Fibroblast of lung (primary cell): ENCODE measurements around the gene NUDT4. TPM values are rescaled to one million over a fixed set of nuclear protein-coding genes. Genes with fewer than 3 reads are reported as not detected.
"Not testable (repeated sequence)": the region's sequence is repeated elsewhere in the genome, so short reads cannot be mapped to it uniquely, and the experiment has no call there.

Experiments used
- DNase-seq, 2 donors: peaks; one replicate each; pipeline versions ENCODE4 v3.0.0 to v3.0.0-alpha.2; 2010; ENCODE audit warnings: low read depth in 2 of 2
- H2AFZ ChIP-seq: 2 replicates; pipeline ENCODE4 v1.5.1; 2012; ENCODE audit warnings: low read length, control low read depth, inconsistent platforms
- H3K27ac ChIP-seq: 2 replicates; pipeline ENCODE4 v1.5.1; 2011; ENCODE audit warnings: low read length, control low read depth; ENCODE audit not compliant: insufficient read depth
- H3K27me3 ChIP-seq: 2 replicates; pipeline ENCODE4 v1.5.1; 2011; ENCODE audit warnings: mild to moderate bottlenecking, low read length; ENCODE audit not compliant: control insufficient read depth, insufficient read depth
- H3K36me3 ChIP-seq: 2 replicates; pipeline ENCODE4 v1.5.1; 2011; ENCODE audit warnings: low read length; ENCODE audit not compliant: control insufficient read depth, insufficient read depth
- H3K4me1 ChIP-seq: 2 replicates; pipeline ENCODE4 v1.5.1; 2011; ENCODE audit warnings: low read length; ENCODE audit not compliant: control insufficient read depth, insufficient read depth; ENCODE audit errors: extremely low read depth
- H3K4me2 ChIP-seq: 2 replicates; pipeline ENCODE4 v1.5.1; 2011; ENCODE audit warnings: low read length, control low read depth; ENCODE audit not compliant: insufficient read depth; ENCODE audit errors: extremely low read depth
- H3K4me3 ChIP-seq, 4 experiments: fragments of 200-600 bp in 1 of 4; sonication (generic) in 1 of 4; replicated peaks in 1 of 4; 2 replicates each; pipeline ENCODE4 v1.5.1; 2011 to 2016; ENCODE audit warnings: low read length in 4 of 4, low read depth in 3 of 4, mild to moderate bottlenecking in 3 of 4, control low read depth in 2 of 4, inconsistent platforms in 1 of 4, mixed read lengths in 1 of 4; ENCODE audit not compliant: insufficient read depth in 1 of 4; ENCODE audit errors: control extremely low read depth in 1 of 4
- H3K79me2 ChIP-seq: 2 replicates; pipeline ENCODE4 v1.5.1; 2012; ENCODE audit warnings: mild to moderate bottlenecking, low read length, inconsistent platforms; ENCODE audit not compliant: control insufficient read depth, insufficient read depth
- H3K9ac ChIP-seq: 2 replicates; pipeline ENCODE4 v1.5.1; 2011; ENCODE audit warnings: mild to moderate bottlenecking, low read length, control low read depth; ENCODE audit not compliant: insufficient read depth
- H3K9me3 ChIP-seq: 2 replicates; pipeline ENCODE4 v1.5.1; 2012; ENCODE audit warnings: low read depth, low read length; ENCODE audit not compliant: control insufficient read depth, insufficient read depth
- H4K20me1 ChIP-seq: 2 replicates; pipeline ENCODE4 v1.5.1; 2011; ENCODE audit warnings: low read length; ENCODE audit not compliant: control insufficient read depth, insufficient read depth; ENCODE audit errors: extremely low read depth
- CTCF ChIP-seq, 2 donors: IDR thresholded peaks in 1 of 2; conservative IDR thresholded peaks in 1 of 2; 1 replicate in 1 of 2; 2 replicates in 1 of 2; pipeline ENCODE4 v1.5.1; 2011 to 2012; ENCODE audit warnings: low read length in 2 of 2, control low read depth in 1 of 2, inconsistent platforms in 1 of 2, low read depth in 1 of 2, mild to moderate bottlenecking in 1 of 2
- EZH2 ChIP-seq: IDR thresholded peaks from 2 replicates; pipeline ENCODE4 v1.5.1; 2012; ENCODE audit warnings: low read length, control low read depth, mild to moderate bottlenecking; ENCODE audit errors: missing control alignments
- polyA plus RNA-seq, 2 donors: library from polyadenylated mRNA; depleted of rRNA in 1 of 2; stranded (reverse) in 1 of 2; unstranded in 1 of 2; fragments of >200 nt; gene quantifications; 2 replicates each; pipeline ENCODE4 v1.2.1, GENCODE V29; 2011 to 2012; ENCODE audit warnings: missing spikeins in 1 of 2
- total RNA-seq: library from RNA; depleted of rRNA; stranded (reverse); fragments of >200 nt; gene quantifications from 2 replicates; pipeline ENCODE4 v1.2.1, GENCODE V29; 2014

NUDT4 gene
- total and polyA plus RNA-seq, 2 donors (not counting 1 experiment from before 2014, with no cell fraction given) = 56.6 to 73.5 TPM

GRCh38 chr12:93380480-93381121 lies 2.9 kb downstream of the NUDT4 start:
- Histone ChIP-seq H3K27me3 (no peaks in the 10 kb centered on the region), H2AFZ (no peak overlapping the region), H3K36me3 (no peaks in the 10 kb centered on the region), H3K4me1 (peaks cover 4% of the 10 kb centered on the region), H3K9ac (no peak overlapping the region), H3K4me3 (peak overlapping the region; percentile 83 to 97 (median 94)), H3K4me2 (peak overlapping the region; percentile 77), H3K79me2 (peaks cover 71% of the 10 kb centered on the region), H3K9me3 (no peaks in the 10 kb centered on the region), H3K27ac (no peak overlapping the region), H4K20me1 (no peaks in the 10 kb centered on the region)
- TF ChIP-seq CTCF (conservative IDR thresholded peaks at IDR 0.05 in 1 of 2, IDR thresholded peaks at IDR 0.05 in 1 of 2; ENCODE audit: low read depth in 1 of 2, low read length in 2 of 2) (peak in 1 of 2 donors; percentile 25), EZH2 (no peak)
- DNase-seq = peak; percentile 59 to 62

GRCh38 chr12:93381161-93381975 lies 3.6 kb downstream of the NUDT4 start:
- peak overlapping the region; percentile 77 for H3K4me2 ChIP-seq
- no peaks in the 10 kb centered on the region for H3K36me3 ChIP-seq
- TF ChIP-seq EZH2 (no peak), CTCF (conservative IDR thresholded peaks at IDR 0.05 in 1 of 2, IDR thresholded peaks at IDR 0.05 in 1 of 2; ENCODE audit: low read depth in 1 of 2, low read length in 2 of 2) (no peak)
- peak; percentile 21 to 23 for DNase-seq
- no peak overlapping the region for H3K27ac ChIP-seq
- H2AFZ ChIP-seq = no peak overlapping the region
- H3K4me3 ChIP-seq = peak overlapping the region; percentile 27 to 97 (median 94)
- H3K9me3 ChIP-seq = no peaks in the 10 kb centered on the region
- no peaks in the 10 kb centered on the region for H3K27me3 ChIP-seq
- H3K4me1 ChIP-seq = peaks cover 4% of the 10 kb centered on the region
- H4K20me1 ChIP-seq = no peaks in the 10 kb centered on the region
- no peak overlapping the region for H3K9ac ChIP-seq
- H3K79me2 ChIP-seq = peaks cover 78% of the 10 kb centered on the region

GRCh38 chr12:93381976-93382437 lies 4.3 kb downstream of the NUDT4 start:
- DNase-seq, H3K9ac ChIP-seq, H3K9me3 ChIP-seq, H3K36me3 ChIP-seq, H2AFZ ChIP-seq, H4K20me1 ChIP-seq, H3K27me3 ChIP-seq, H3K27ac ChIP-seq, H3K4me1 ChIP-seq: not testable (repeated sequence)
- peaks cover 83% of the 10 kb centered on the region for H3K79me2 ChIP-seq
- peak overlapping the region in 3 of 4 experiments; percentile 92 to 97 (median 95) for H3K4me3 ChIP-seq
- H3K4me2 ChIP-seq = peak overlapping the region; percentile 77
